ENCODE results near the gene BOC. TPM values are rescaled to one million over a fixed set of nuclear protein-coding genes. Genes with fewer than 3 reads are reported as not detected.
A peak's percentile ranks its signal among the peaks of the same experiment; 100 is the strongest.

Gene BOC
- total RNA-seq, 1 donor from 2014 or later = 130 TPM

DNA sequence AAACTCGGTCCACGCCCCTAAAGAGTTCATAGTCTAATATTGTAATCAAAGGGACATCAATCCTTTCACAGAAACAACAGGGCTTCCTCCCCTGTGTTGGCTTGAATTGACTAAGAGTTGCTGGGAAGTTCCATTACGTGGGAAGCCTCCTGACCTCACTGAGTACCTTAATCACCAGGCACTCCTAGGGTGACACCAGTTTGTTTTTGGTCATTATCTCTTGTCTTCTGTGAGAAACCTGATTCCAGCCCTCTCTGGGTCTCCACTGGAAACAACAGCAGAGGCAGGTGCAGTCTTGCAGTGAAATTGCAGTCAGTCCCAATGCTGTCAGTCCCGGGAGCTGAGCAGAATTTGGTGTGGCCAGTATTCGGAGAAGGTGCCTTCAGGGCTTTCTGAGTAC is 55.4 kb downstream of the BOC start:
- Mint-ChIP-seq H3K4me3 (no peak overlapping the region), H3K27ac (ENCODE audit: unreplicated experiment) (no peak overlapping the region), H3K36me3 (ENCODE audit: low read depth) (peaks cover 24% of the 10 kb centered on the region), H3K9me3 (no peaks in the 10 kb centered on the region), H3K4me1 (peaks cover 69% of the 10 kb centered on the region), H3K27me3 (ENCODE audit: low read depth) (no peaks in the 10 kb centered on the region)
- DNase-seq (ENCODE audit: low read depth, low spot score) = no peak
- TF ChIP-seq, protein P1, sequence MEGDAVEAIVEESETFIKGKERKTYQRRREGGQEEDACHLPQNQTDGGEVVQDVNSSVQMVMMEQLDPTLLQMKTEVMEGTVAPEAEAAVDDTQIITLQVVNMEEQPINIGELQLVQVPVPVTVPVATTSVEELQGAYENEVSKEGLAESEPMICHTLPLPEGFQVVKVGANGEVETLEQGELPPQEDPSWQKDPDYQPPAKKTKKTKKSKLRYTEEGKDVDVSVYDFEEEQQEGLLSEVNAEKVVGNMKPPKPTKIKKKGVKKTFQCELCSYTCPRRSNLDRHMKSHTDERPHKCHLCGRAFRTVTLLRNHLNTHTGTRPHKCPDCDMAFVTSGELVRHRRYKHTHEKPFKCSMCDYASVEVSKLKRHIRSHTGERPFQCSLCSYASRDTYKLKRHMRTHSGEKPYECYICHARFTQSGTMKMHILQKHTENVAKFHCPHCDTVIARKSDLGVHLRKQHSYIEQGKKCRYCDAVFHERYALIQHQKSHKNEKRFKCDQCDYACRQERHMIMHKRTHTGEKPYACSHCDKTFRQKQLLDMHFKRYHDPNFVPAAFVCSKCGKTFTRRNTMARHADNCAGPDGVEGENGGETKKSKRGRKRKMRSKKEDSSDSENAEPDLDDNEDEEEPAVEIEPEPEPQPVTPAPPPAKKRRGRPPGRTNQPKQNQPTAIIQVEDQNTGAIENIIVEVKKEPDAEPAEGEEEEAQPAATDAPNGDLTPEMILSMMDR (conservative IDR thresholded peaks at IDR 0.05) = no peak

- Mint-ChIP-seq H3K27ac (ENCODE audit: unreplicated experiment) (peak overlapping the region; percentile 91), H3K4me3 (peak overlapping the region; percentile 58), H3K36me3 (ENCODE audit: low read depth) (peaks cover 21% of the 10 kb centered on the region), H3K4me1 (peaks cover 63% of the 10 kb centered on the region), H3K27me3 (ENCODE audit: low read depth) (no peaks in the 10 kb centered on the region), H3K9me3 (no peaks in the 10 kb centered on the region)
- TF ChIP-seq, protein P1 (conservative IDR thresholded peaks at IDR 0.05) = no peak
- DNase-seq (ENCODE audit: low read depth, low spot score) = no peak
These were observed 57.0 kb downstream of the BOC start for GRCh38 chr3:113268311-113268710.

- peak overlapping the region; percentile 24 for H3K4me3 Mint-ChIP-seq
- no peaks in the 10 kb centered on the region for H3K27me3 Mint-ChIP-seq (ENCODE audit: low read depth)
- DNase-seq (ENCODE audit: low read depth, low spot score) = no peak
- H3K4me1 Mint-ChIP-seq = peaks cover 63% of the 10 kb centered on the region
- TF ChIP-seq, protein P1 (conservative IDR thresholded peaks at IDR 0.05) = no peak
- H3K27ac Mint-ChIP-seq (ENCODE audit: unreplicated experiment) = peak overlapping the region; percentile 91
- peaks cover 20% of the 10 kb centered on the region for H3K36me3 Mint-ChIP-seq (ENCODE audit: low read depth)
- H3K9me3 Mint-ChIP-seq = no peaks in the 10 kb centered on the region
These were observed 57.6 kb downstream of the BOC start for GRCh38 chr3:113268942-113269341.

GRCh38 chr3:113269661-113270060 is 58.3 kb downstream of the BOC start:
- TF ChIP-seq, protein P1 (conservative IDR thresholded peaks at IDR 0.05) = no peak
- Mint-ChIP-seq H3K27me3 (ENCODE audit: low read depth) (no peaks in the 10 kb centered on the region), H3K27ac (ENCODE audit: unreplicated experiment) (no peak overlapping the region), H3K9me3 (no peaks in the 10 kb centered on the region), H3K36me3 (ENCODE audit: low read depth) (peaks cover 20% of the 10 kb centered on the region), H3K4me3 (peak overlapping the region; percentile 24), H3K4me1 (peaks cover 60% of the 10 kb centered on the region)
- no peak for DNase-seq (ENCODE audit: low read depth, low spot score)

DNA sequence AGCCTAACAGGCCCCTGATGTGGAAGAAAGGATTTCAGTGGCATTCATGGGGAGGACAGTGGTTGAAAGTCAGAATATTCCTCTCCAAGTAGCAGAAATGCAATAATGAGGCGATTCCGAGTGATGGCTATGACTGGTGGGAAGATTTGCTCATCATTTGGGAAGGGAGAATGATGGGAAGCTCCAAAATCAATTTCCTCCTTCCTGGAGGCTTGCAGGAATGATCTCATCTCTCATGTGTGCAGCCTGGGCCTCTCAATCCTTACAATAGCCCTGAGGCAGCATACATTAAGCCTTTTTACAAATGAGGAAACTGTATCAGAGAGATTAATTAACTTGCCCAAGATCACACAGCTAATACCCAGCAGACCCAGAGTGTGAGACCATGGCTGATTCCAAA is 58.7 kb downstream of the BOC start:
- H3K27ac Mint-ChIP-seq (ENCODE audit: unreplicated experiment) = peak overlapping the region; percentile 38
- DNase-seq (ENCODE audit: low read depth, low spot score) = no peak
- peaks cover 60% of the 10 kb centered on the region for H3K4me1 Mint-ChIP-seq
- H3K27me3 Mint-ChIP-seq (ENCODE audit: low read depth) = no peaks in the 10 kb centered on the region
- TF ChIP-seq, protein P1 (conservative IDR thresholded peaks at IDR 0.05) = no peak
- no peaks in the 10 kb centered on the region for H3K9me3 Mint-ChIP-seq
- H3K36me3 Mint-ChIP-seq (ENCODE audit: low read depth) = peaks cover 22% of the 10 kb centered on the region
- peak overlapping the region; percentile 24 for H3K4me3 Mint-ChIP-seq

DNA sequence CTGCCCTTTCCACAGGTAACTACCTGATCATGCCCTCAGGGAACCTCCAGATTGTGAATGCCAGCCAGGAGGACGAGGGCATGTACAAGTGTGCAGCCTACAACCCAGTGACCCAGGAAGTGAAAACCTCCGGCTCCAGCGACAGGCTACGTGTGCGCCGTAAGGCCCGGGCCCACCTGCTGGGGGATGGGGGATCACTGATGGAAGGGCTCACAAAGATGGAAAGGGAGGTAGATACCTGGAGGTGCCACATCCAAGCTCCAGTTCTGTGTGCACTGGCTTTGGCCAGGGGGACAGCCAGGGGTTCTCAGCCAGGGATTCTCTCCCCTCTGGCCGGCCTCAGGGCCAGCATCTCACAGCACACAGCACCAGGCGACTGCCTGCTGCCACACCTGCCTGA is 59.4 kb downstream of the BOC start:
- H3K27me3 Mint-ChIP-seq (ENCODE audit: low read depth) = no peaks in the 10 kb centered on the region
- no peak overlapping the region for H3K4me3 Mint-ChIP-seq
- peaks cover 22% of the 10 kb centered on the region for H3K36me3 Mint-ChIP-seq (ENCODE audit: low read depth)
- H3K27ac Mint-ChIP-seq (ENCODE audit: unreplicated experiment) = peak overlapping the region; percentile 38
- no peak for DNase-seq (ENCODE audit: low read depth, low spot score)
- peaks cover 60% of the 10 kb centered on the region for H3K4me1 Mint-ChIP-seq
- TF ChIP-seq, protein P1 (conservative IDR thresholded peaks at IDR 0.05) = no peak
- H3K9me3 Mint-ChIP-seq = no peaks in the 10 kb centered on the region

All from neural crest cell (in vitro differentiated cells).